ENCODE measurements around the gene ZDHHC17.

- TF ChIP-seq POLR2A (IDR thresholded peaks at IDR 0.05; ENCODE audit: extremely low read depth, insufficient read length) (no peak), CTCF (IDR thresholded peaks at IDR 0.05; ENCODE audit: low read depth, low read length) (no peak)
These were observed 43.8 kb upstream of the ZDHHC17 start for GRCh38 chr12:76720068-76720467.
